GM18517 (cell line): Measurements from ENCODE around the gene KIDINS220.

Experiments used
- ATAC-seq: cut with Tn5 transposase; IDR thresholded peaks from one replicate; pipeline ENCODE4 v1.9.1; 2021; ENCODE audit warnings: mild to moderate bottlenecking, moderate library complexity; ENCODE audit not compliant: unreplicated experiment

The KIDINS220 gene

GRCh38 chr2:8836971-8837794, at the start of gene KIDINS220:
KIDINS220 (minus strand) TSS chr2:8837613; CDS start chr2:8827093, 10,520 bp downstream.
- ATAC-seq, result peak; percentile 67

GRCh38 chr2:8886876-8887275, 49.5 kb upstream of the KIDINS220 start:
- ATAC-seq, result no peak

- ATAC-seq, result no peak
Observed at GRCh38 chr2:8886202-8886518, 48.7 kb upstream of the KIDINS220 start.

GRCh38 chr2:8885449-8886201, 48.2 kb upstream of the KIDINS220 start:
- ATAC-seq, result no peak

- no peak for ATAC-seq
Observed at GRCh38 chr2:8884812-8885211, 47.4 kb upstream of the KIDINS220 start.

- no peak for ATAC-seq
Observed at GRCh38 chr2:8882094-8882493, 44.7 kb upstream of the KIDINS220 start.

GRCh38 chr2:8877894-8878293, 40.5 kb upstream of the KIDINS220 start:
- no peak for ATAC-seq

GRCh38 chr2:8877332-8877731, 39.9 kb upstream of the KIDINS220 start:
- no peak for ATAC-seq

- ATAC-seq, result no peak
Observed at GRCh38 chr2:8876628-8877027, 39.2 kb upstream of the KIDINS220 start.

GRCh38 chr2:8872821-8873432, 35.5 kb upstream of the KIDINS220 start:
- ATAC-seq, result no peak

- ATAC-seq, result no peak
Observed at GRCh38 chr2:8870441-8870840, 33.0 kb upstream of the KIDINS220 start.

- no peak for ATAC-seq
Observed at GRCh38 chr2:8867363-8867762, 29.9 kb upstream of the KIDINS220 start.

- no peak for ATAC-seq
Observed at GRCh38 chr2:8863331-8863953, 26.0 kb upstream of the KIDINS220 start.

- no peak for ATAC-seq
Observed at GRCh38 chr2:8862230-8862629, 24.8 kb upstream of the KIDINS220 start.

GRCh38 chr2:8861797-8862196, 24.4 kb upstream of the KIDINS220 start:
- no peak for ATAC-seq

GRCh38 chr2:8860239-8860638, 22.8 kb upstream of the KIDINS220 start:
- no peak for ATAC-seq

GRCh38 chr2:8858910-8859309, 21.5 kb upstream of the KIDINS220 start:
- ATAC-seq, result no peak

- ATAC-seq, result no peak
Observed at GRCh38 chr2:8858264-8858663, 20.9 kb upstream of the KIDINS220 start.

GRCh38 chr2:8857709-8858108, 20.3 kb upstream of the KIDINS220 start:
- no peak for ATAC-seq

GRCh38 chr2:8856176-8856575, 18.8 kb upstream of the KIDINS220 start:
- no peak for ATAC-seq

GRCh38 chr2:8855010-8855409, 17.6 kb upstream of the KIDINS220 start:
- ATAC-seq, result no peak
